Endothelial cell of umbilical vein (primary cell): ENCODE data around the gene IGFBP6. TPM values are rescaled to one million over a fixed set of nuclear protein-coding genes. Genes with fewer than 3 reads are reported as not detected.

Experiments
- BruUV-seq: library from RNA; stranded (reverse); fragments of 400-500 nt; replicated peaks from 2 replicates; lab custom pipeline; 2021; lab: Mats Ljungman, UMichigan
- CTCF ChIA-PET: fragments of 300-600, 350-600 bp; sonication (Branson Sonifier 250); formaldehyde crosslinking; loops from one replicate; lab custom pipeline; 2021; ENCODE audit warnings: antibody characterized with exemption, inconsistent platforms; lab: Charles Lee
- POLR2A ChIA-PET: fragments of 300-600, 350-600 bp; sonication (Branson Sonifier 250); formaldehyde crosslinking; loops from one replicate; lab custom pipeline; 2021; ENCODE audit warnings: antibody characterized with exemption, inconsistent platforms; lab: Charles Lee
- DNase-seq: peaks from one replicate; pipeline ENCODE4 v3.0.0-alpha.2; 2011; ENCODE audit warnings: low read depth, low spot score
- FAIRE-seq: peaks from 2 replicates; lab custom pipeline; 2011; peaks lifted over from hg19 to GRCh38; lab: Jason Lieb, UNC
- H2AFZ ChIP-seq: 2 replicates; pipeline ENCODE4 v1.6.0; 2012; ENCODE audit warnings: low read depth, low read length, control low read depth, inconsistent platforms
- H3K27ac ChIP-seq: 2 replicates; pipeline ENCODE4 v1.5.1; 2011; ENCODE audit warnings: low read depth, mild to moderate bottlenecking, control low read depth, low read length, moderate library complexity; ENCODE audit not compliant: insufficient read depth
- H3K27me3 ChIP-seq, 2 experiments: 2 replicates each; pipeline versions ENCODE4 v1.6.0 to v1.6.1; 2011; ENCODE audit warnings: low read length in 2 of 2, mixed read lengths in 1 of 2; ENCODE audit not compliant: control insufficient read depth in 2 of 2, insufficient read depth in 2 of 2
- H3K36me3 ChIP-seq, 2 experiments: 2 replicates in 1 of 2; 3 replicates in 1 of 2; pipeline ENCODE4 v1.5.1; 2011; ENCODE audit warnings: low read length in 2 of 2, mild to moderate bottlenecking in 1 of 2, moderate library complexity in 1 of 2; ENCODE audit not compliant: control insufficient read depth in 2 of 2, insufficient read depth in 2 of 2; ENCODE audit errors: extremely low read depth in 1 of 2
- H3K4me1 ChIP-seq: 3 replicates; pipeline ENCODE4 v1.5.1; 2011; ENCODE audit warnings: mild to moderate bottlenecking, low read length; ENCODE audit not compliant: control insufficient read depth, insufficient read depth; ENCODE audit errors: extremely low read depth
- H3K4me2 ChIP-seq: 2 replicates; pipeline ENCODE4 v1.6.1; 2011; ENCODE audit warnings: low read length, control low read depth, mixed read lengths; ENCODE audit not compliant: insufficient read depth
- H3K4me3 ChIP-seq, 3 experiments: fragments of 200-600 bp in 1 of 3; sonication (generic), shearing (Covaris generic) in 1 of 3; replicated peaks in 1 of 3; 2 replicates each; pipeline ENCODE4 v1.5.1; 2011 to 2016; ENCODE audit warnings: control low read depth in 3 of 3, low read length in 3 of 3, mild to moderate bottlenecking in 2 of 3, inconsistent platforms in 1 of 3, low read depth in 1 of 3, moderate library complexity in 1 of 3; ENCODE audit not compliant: insufficient read depth in 1 of 3
- H3K79me2 ChIP-seq: 2 replicates; pipeline ENCODE4 v1.6.0; 2012; ENCODE audit warnings: low read length, inconsistent platforms; ENCODE audit not compliant: control insufficient read depth, insufficient read depth
- H3K9ac ChIP-seq: replicated peaks from 2 replicates; pipeline ENCODE3; 2011; ENCODE audit warnings: low read length, control low read depth; ENCODE audit not compliant: insufficient read depth; ENCODE audit errors: extremely low read depth
- H3K9me1 ChIP-seq: replicated peaks from 3 replicates; pipeline ENCODE4 v1.6.0; 2011; ENCODE audit warnings: mild to moderate bottlenecking, low read length; ENCODE audit not compliant: control insufficient read depth, insufficient read depth; ENCODE audit errors: extremely low read depth
- H3K9me3 ChIP-seq: replicated peaks from 2 replicates; pipeline ENCODE4 v1.5.1; 2012; ENCODE audit warnings: low read length, inconsistent platforms; ENCODE audit not compliant: control insufficient read depth, insufficient read depth
- H4K20me1 ChIP-seq: replicated peaks from 2 replicates; pipeline ENCODE3; 2011; ENCODE audit warnings: mild to moderate bottlenecking, low read length; ENCODE audit not compliant: control insufficient read depth, insufficient read depth; ENCODE audit errors: extremely low read depth
- EZH2 ChIP-seq: IDR thresholded peaks from 2 replicates; pipeline ENCODE4 v1.6.1; 2012; ENCODE audit warnings: borderline replicate concordance, low read depth, mild to moderate bottlenecking, moderate library complexity, low read length, inconsistent platforms; ENCODE audit not compliant: severe bottlenecking
- FOS ChIP-seq: IDR thresholded peaks from 2 replicates; pipeline ENCODE4 v1.6.1; 2011; ENCODE audit warnings: mild to moderate bottlenecking, low read length, moderate library complexity, borderline replicate concordance; ENCODE audit not compliant: insufficient read depth
- GATA2 ChIP-seq: IDR thresholded peaks from 2 replicates; pipeline ENCODE4 v1.7.0; 2011; ENCODE audit warnings: low read depth, mild to moderate bottlenecking, moderate library complexity, mixed read lengths, low read length; ENCODE audit not compliant: insufficient read length, insufficient read depth
- MYC ChIP-seq: IDR thresholded peaks from one replicate; pipeline ENCODE4 v1.6.1; 2011; ENCODE audit warnings: mild to moderate bottlenecking, low read depth, low read length
- POLR2A ChIP-seq: IDR thresholded peaks from 2 replicates; pipeline ENCODE4 v1.6.1; 2012; ENCODE audit warnings: low read depth, mild to moderate bottlenecking, control low read depth, low read length
- POLR2AphosphoS5 ChIP-seq: IDR thresholded peaks from 2 replicates; pipeline ENCODE4 v1.6.1; 2012; ENCODE audit warnings: low read depth, mild to moderate bottlenecking, control low read depth, low read length, moderate library complexity; ENCODE audit not compliant: insufficient read depth
- dilution Hi-C: fragments of 300-500 bp; cut with MboI; formaldehyde crosslinking; loops from one replicate; pipeline ENCODE4 v1.15.0; 2019; ENCODE audit warnings: low sequenced_read_pairs; ENCODE audit not compliant: extremely low pct_ligation_motif_present
- intact Hi-C: fragments of 100-400 bp; cut with micrococcal nuclease; formaldehyde crosslinking; loops from one replicate; pipeline ENCODE4 v1.10.0; 2022
- polyA plus RNA-seq, 4 experiments: library from polyadenylated mRNA; depleted of rRNA in 3 of 4; stranded (reverse) in 3 of 4; unstranded in 1 of 4; fragments of >200 nt; gene quantifications; 2 replicates each; pipeline versions ENCODE4 v1.2.1 to v1.2.3, GENCODE V29; 2011 to 2012; ENCODE audit warnings: missing spikeins in 1 of 4
- total RNA-seq: library from RNA; stranded (reverse); gene quantifications from 2 replicates; pipeline ENCODE4 v1.2.3, GENCODE V29; 2021

Gene IGFBP6
- total and polyA plus RNA-seq, 2 donors (not counting 3 experiments of a cell fraction or from before 2014, with no cell fraction given), result 14.1 to 18.2 TPM

DNA sequence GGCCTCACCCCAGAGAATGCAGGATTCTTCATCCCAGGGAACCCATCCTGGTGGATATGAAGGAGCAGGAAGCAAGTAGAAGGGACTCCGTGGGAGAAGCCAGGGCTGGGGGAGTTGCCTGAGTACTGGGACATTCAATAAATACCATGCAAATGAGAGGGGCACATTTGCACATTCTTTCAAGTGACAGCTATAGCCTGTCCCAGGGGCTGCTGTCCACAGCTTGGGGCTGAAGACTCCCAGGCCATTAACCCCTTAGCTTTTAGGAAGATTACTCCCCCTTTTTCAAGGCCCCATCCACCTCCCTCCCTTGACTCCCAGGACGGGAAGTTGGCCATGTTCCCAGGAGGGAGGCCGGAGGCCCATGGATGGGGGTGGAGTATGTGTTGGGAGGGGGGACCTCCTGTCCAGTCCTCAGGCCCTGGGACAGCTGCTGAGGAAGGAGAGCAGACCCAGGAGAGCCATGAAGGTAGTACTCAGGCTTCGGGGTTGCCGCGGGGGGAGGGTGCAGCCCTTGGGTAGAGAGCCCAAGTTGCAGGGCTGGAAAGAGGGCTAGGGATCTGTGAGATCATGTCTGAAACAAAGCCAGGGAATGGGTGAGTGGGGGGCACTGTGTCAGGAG lies 48.6 kb upstream of the IGFBP6 start:
- H3K27ac ChIP-seq, result peak overlapping the region; percentile 60
- dilution Hi-C loops (no loop called here), intact Hi-C loops (loop anchor here (1.0 kb wide), 1 partner anchor 11 kb away; no protein-coding TSS in a partner anchor)
- H3K36me3 ChIP-seq, result no peaks in the 10 kb centered on the region
- H3K4me3 ChIP-seq, result peak overlapping the region in 2 of 3 experiments; percentile 68 to 78
- no peak overlapping the region for H2AFZ ChIP-seq
- no peaks in the 10 kb centered on the region for H4K20me1 ChIP-seq
- no peak for TF ChIP-seq GATA2
- peak; percentile 9 for TF ChIP-seq POLR2AphosphoS5
- H3K9ac ChIP-seq, result peak overlapping the region; percentile 3
- ChIA-PET CTCF (interaction anchor here (2.9 to 4.5 kb wide), 3 partner anchors 11 to 50 kb away, joined by 24 to 45 read pairs (median 40); no protein-coding TSS in a partner anchor), POLR2A (interaction anchor here (0.6 to 1.0 kb wide), 2 partner anchors 30 to 212 kb away, joined by 3 read pairs; partner anchors contain the start of gene SPRYD3)
- no peaks in the 10 kb centered on the region for H3K9me1 ChIP-seq
- peaks cover 15% of the 10 kb centered on the region for H3K79me2 ChIP-seq
- no peak for FAIRE-seq
- H3K4me1 ChIP-seq, result peaks cover 64% of the 10 kb centered on the region
- no peaks in the 10 kb centered on the region for H3K27me3 ChIP-seq
- no TSS peak for BruUV-seq
- no peaks in the 10 kb centered on the region for H3K9me3 ChIP-seq
- peak; percentile 52 for DNase-seq
- H3K4me2 ChIP-seq, result peak overlapping the region; percentile 85

DNA sequence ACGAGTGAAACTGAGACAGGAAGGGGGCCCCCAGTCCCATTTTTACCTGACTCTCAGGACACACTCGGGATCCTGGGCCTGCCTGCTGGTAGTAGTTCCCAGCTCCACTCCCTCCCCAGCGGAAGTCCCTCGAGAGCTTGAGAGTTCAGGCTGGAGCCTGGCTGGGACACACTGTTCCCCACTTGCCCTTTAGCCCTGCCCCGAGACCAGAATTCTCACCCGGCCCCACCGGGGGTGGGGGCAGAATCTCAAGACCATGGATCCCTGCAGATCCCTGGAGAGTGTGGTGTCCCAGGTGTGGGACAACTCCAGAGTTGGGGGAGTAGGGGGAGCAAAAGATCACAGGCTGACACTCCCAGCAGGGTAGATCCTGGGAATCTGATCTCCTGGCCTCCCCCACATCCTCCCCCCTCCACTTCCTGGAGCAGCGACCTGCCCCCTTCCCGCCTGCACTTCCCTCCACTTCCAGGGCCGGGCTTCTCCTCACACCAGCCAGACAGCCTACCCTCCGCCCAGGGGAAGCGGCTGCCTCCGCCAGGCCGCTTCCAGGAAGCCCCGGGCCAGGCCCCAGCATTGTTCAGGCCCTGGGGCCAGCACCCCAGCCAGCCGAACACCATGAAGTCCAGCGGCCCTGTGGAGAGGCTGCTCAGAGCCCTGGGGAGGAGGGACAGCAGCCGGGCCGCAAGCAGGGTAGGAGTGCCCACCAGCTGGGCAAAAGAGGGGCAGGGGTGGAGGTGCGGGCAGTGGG lies 47.7 kb upstream of the IGFBP6 start, which contains the start of gene TNS2:
Gene TNS2, plus strand, starts transcription at position 495 of the 748 bp plus-strand sequence. Its CDS starts 121 bp downstream, at position 616.
- no TSS peak for BruUV-seq
- H3K9me1 ChIP-seq, result no peaks in the 10 kb centered on the region
- peaks cover 15% of the 10 kb centered on the region for H3K79me2 ChIP-seq
- ChIA-PET POLR2A (no interaction called here), CTCF (interaction anchor here (3.4 to 5.2 kb wide), 3 partner anchors 12 to 17 kb away, joined by 40 to 79 read pairs (median 45); no protein-coding TSS in a partner anchor)
- H4K20me1 ChIP-seq, result no peaks in the 10 kb centered on the region
- DNase-seq, result peak; percentile 81
- dilution Hi-C loops, result no loop called here
- TF ChIP-seq EZH2 (no peak), MYC (peak; percentile 54), GATA2 (no peak), POLR2A (peak; percentile 87), FOS (no peak), POLR2AphosphoS5 (peak; percentile 93)
- no peaks in the 10 kb centered on the region for H3K36me3 ChIP-seq
- no peak within 1 kb of the TSS for H2AFZ ChIP-seq
- peak within 1 kb of the TSS; percentile 60 for H3K27ac ChIP-seq
- H3K27me3 ChIP-seq, result no peaks in the 10 kb centered on the region
- peak within 1 kb of the TSS; percentile 13 to 78 (median 68) for H3K4me3 ChIP-seq
- peak; percentile 96 for FAIRE-seq
- peaks cover 68% of the 10 kb centered on the region for H3K4me1 ChIP-seq
- H3K9ac ChIP-seq, result peak within 1 kb of the TSS; percentile 52
- intact Hi-C loops, result loop anchor here (1.0 to 5.0 kb wide), 2 partner anchors 12 to 48 kb away; partner anchors contain the start of gene IGFBP6
- H3K9me3 ChIP-seq, result no peaks in the 10 kb centered on the region
- peak within 1 kb of the TSS; percentile 85 for H3K4me2 ChIP-seq
